ENCODE results near the gene SAP30BP.

DNA sequence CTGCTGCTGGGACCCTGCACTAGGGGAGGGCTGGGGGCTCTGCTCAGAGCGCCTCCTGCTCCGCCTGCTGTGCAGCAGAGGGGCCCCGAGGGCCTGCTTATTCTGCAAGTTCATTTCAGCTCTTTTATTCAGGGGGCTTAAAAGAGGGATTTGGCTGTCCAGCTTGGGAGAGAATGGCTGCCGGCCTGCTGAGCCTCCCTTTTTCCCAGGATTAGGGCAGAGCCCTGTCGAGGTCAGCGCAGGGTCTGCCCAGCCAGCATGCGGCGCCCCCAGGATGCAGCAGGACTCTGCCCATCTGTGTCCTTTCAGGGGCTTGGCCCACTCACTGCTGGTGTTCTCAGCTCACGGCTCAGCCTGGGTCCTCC is 32.8 kb upstream of the SAP30BP start:
- no peak for TF ChIP-seq EZH2phosphoT487 (IDR thresholded peaks at IDR 0.05)
- no peak for TF ChIP-seq EZH2 (IDR thresholded peaks at IDR 0.05)

Measured in neural progenitor cell (in vitro differentiated cells).